Panc1 (cell line): Measurements from ENCODE around the gene MSTO1.
"Not testable (repeated sequence)": the region's sequence is repeated elsewhere in the genome, so short reads cannot be mapped to it uniquely, and the experiment has no call there.

ENCODE experiments used
- SIN3A ChIP-seq: IDR thresholded peaks from 2 replicates; pipeline ENCODE4 v1.6.1; 2012; ENCODE audit warnings: low read depth, mild to moderate bottlenecking, low read length, moderate library complexity, borderline replicate concordance; ENCODE audit not compliant: insufficient read depth
- TF ChIP-seq, protein P1 (sequence below): fragments of 450-650 bp; IDR thresholded peaks from 2 replicates; pipeline ENCODE4 v1.5.1; 2017; ENCODE audit warnings: mild to moderate bottlenecking
- TF ChIP-seq, protein P2 (sequence below), 2 experiments: IDR thresholded peaks; 2 replicates each; pipeline ENCODE4 v1.6.1; 2011 to 2012; ENCODE audit warnings: low read depth in 2 of 2, control low read depth in 1 of 2, low read length in 1 of 2, mild to moderate bottlenecking in 1 of 2, moderate library complexity in 1 of 2; ENCODE audit not compliant: insufficient read depth in 1 of 2

DNA sequence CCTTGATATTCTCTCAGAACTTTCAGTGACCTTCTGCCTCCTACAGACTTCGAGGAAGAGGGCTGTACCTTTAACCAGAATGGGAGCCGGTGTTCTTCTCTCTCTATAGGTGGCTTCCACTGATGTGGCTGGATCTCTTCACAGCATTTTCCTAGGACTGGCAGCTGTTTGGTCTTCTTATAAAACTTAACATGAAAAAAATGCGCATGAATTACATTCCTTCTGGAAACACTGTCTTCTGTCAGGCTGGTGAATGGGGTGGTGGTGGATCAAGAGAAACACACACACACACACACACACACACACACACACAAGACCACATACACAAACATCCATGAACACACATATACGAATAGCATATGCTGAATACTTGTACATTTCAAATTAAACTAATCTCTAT lies 51.2 kb downstream of the MSTO1 start:
- TF ChIP-seq, protein P1, sequence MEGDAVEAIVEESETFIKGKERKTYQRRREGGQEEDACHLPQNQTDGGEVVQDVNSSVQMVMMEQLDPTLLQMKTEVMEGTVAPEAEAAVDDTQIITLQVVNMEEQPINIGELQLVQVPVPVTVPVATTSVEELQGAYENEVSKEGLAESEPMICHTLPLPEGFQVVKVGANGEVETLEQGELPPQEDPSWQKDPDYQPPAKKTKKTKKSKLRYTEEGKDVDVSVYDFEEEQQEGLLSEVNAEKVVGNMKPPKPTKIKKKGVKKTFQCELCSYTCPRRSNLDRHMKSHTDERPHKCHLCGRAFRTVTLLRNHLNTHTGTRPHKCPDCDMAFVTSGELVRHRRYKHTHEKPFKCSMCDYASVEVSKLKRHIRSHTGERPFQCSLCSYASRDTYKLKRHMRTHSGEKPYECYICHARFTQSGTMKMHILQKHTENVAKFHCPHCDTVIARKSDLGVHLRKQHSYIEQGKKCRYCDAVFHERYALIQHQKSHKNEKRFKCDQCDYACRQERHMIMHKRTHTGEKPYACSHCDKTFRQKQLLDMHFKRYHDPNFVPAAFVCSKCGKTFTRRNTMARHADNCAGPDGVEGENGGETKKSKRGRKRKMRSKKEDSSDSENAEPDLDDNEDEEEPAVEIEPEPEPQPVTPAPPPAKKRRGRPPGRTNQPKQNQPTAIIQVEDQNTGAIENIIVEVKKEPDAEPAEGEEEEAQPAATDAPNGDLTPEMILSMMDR: not testable (repeated sequence)
- TF ChIP-seq, protein P2, sequence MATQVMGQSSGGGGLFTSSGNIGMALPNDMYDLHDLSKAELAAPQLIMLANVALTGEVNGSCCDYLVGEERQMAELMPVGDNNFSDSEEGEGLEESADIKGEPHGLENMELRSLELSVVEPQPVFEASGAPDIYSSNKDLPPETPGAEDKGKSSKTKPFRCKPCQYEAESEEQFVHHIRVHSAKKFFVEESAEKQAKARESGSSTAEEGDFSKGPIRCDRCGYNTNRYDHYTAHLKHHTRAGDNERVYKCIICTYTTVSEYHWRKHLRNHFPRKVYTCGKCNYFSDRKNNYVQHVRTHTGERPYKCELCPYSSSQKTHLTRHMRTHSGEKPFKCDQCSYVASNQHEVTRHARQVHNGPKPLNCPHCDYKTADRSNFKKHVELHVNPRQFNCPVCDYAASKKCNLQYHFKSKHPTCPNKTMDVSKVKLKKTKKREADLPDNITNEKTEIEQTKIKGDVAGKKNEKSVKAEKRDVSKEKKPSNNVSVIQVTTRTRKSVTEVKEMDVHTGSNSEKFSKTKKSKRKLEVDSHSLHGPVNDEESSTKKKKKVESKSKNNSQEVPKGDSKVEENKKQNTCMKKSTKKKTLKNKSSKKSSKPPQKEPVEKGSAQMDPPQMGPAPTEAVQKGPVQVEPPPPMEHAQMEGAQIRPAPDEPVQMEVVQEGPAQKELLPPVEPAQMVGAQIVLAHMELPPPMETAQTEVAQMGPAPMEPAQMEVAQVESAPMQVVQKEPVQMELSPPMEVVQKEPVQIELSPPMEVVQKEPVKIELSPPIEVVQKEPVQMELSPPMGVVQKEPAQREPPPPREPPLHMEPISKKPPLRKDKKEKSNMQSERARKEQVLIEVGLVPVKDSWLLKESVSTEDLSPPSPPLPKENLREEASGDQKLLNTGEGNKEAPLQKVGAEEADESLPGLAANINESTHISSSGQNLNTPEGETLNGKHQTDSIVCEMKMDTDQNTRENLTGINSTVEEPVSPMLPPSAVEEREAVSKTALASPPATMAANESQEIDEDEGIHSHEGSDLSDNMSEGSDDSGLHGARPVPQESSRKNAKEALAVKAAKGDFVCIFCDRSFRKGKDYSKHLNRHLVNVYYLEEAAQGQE (IDR thresholded peaks at IDR 0.05; ENCODE audit: insufficient read depth in 1 of 2, low read depth in 2 of 2, low read length in 1 of 2): not testable (repeated sequence)
- not testable (repeated sequence) for TF ChIP-seq SIN3A
